ENCODE results near the gene PSMC3.
A peak's percentile ranks its signal among the peaks of the same experiment; 100 is the strongest.

Gene PSMC3

GRCh38 chr11:47375020-47375419, 51.2 kb downstream of the PSMC3 start:
- no peak for TF ChIP-seq CTCF (IDR thresholded peaks at IDR 0.05; ENCODE audit: insufficient read depth, low read length, poor library complexity, severe bottlenecking)
- no peaks in the 10 kb centered on the region for H3K27me3 ChIP-seq (replicated peaks; ENCODE audit: control insufficient read depth, insufficient read depth, low read length)
- H3K4me3 ChIP-seq (replicated peaks; ENCODE audit: low read depth, low read length): no peak overlapping the region
- DNase-seq (ENCODE audit: extremely low read depth, insufficient read length): no peak
- H3K36me3 ChIP-seq (ENCODE audit: control insufficient read depth, insufficient read depth, low read length): peaks cover 8% of the 10 kb centered on the region

DNA sequence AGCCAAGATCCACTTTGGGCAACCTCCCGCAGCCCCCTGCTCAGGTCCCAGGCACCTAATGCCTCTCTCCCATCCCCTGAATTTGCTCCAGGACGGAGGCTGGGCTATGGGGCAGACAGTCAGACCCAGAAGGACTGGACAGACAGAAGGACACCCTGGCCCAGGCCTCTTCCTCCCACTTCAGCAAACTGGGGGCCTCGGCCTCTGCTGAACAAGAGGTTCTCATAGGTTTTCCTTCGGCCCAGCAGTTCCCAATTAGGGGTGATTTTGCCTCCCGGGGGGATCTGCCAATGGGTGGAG, 51.6 kb downstream of the PSMC3 start:
- Histone ChIP-seq H3K36me3 (ENCODE audit: control insufficient read depth, insufficient read depth, low read length) (peaks cover 8% of the 10 kb centered on the region), H3K27me3 (replicated peaks; ENCODE audit: control insufficient read depth, insufficient read depth, low read length) (no peaks in the 10 kb centered on the region), H3K4me3 (replicated peaks; ENCODE audit: low read depth, low read length) (no peak overlapping the region)
- no peak for TF ChIP-seq CTCF (IDR thresholded peaks at IDR 0.05; ENCODE audit: insufficient read depth, low read length, poor library complexity, severe bottlenecking)
- no peak for DNase-seq (ENCODE audit: extremely low read depth, insufficient read length)

DNA sequence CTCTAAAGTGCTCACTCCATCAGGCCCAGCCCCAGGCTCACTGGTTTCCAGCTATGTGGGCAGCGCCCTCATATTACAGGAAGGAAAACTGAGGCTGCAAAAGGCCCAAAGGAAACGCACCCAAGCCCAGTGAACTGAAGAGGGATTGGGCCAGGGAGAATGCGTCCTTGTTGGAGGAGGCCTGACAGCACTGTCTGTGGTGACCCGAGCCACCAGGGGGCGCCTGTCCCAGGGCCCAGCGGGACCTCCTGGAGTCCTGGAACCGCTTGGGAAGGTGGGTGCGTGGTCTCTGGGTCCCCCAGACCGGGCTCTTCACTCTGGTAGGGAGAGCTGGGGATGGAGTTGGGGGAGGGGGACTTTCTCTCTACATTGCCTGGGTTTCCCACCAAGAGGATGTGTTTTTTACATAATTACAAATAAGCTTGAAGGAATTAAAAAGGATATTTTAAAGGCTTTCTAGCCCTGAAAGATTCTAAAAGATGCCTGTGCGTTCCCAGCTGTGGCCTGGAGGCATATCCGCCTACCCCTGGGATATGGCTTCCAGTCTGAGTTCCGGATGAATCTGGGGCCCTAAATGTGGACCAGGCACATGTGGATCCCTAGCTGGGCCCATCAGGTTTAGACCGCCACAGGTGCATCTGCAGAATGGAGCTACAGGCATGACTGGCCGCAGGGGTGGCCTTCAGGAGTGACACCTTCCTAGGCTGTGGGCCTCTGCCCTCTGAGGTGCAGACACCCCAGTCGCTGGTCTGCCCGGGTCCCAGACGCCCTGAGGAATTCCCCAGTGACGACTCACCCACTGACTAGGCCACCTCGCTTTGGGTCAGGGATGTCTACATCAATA, 52.1 kb downstream of the PSMC3 start:
- H3K36me3 ChIP-seq (ENCODE audit: control insufficient read depth, insufficient read depth, low read length): peaks cover 8% of the 10 kb centered on the region
- DNase-seq (ENCODE audit: extremely low read depth, insufficient read length): peak; percentile 73
- H3K27me3 ChIP-seq (replicated peaks; ENCODE audit: control insufficient read depth, insufficient read depth, low read length): no peaks in the 10 kb centered on the region
- no peak overlapping the region for H3K4me3 ChIP-seq (replicated peaks; ENCODE audit: low read depth, low read length)
- peak; percentile 96 for TF ChIP-seq CTCF (IDR thresholded peaks at IDR 0.05; ENCODE audit: insufficient read depth, low read length, poor library complexity, severe bottlenecking)

DNA sequence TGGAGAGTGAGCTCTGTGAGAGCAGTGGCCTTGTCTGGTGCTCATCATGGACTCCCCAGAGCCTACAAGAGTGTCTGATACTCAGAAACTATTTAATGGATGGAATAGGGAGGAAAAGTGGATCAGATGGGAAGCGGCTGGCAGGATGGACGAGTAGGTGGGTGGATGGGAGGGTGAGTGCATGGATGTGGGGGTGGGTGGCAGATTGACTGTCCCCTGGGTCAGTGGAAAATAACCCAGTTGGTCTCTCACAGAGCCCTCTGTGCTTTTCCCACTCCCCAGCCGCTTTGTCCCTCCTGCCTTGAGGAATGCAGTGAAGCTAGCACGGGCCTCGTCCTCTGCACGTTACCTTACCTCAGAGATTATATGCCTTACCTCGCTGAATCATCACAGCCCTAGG, 53.8 kb downstream of the PSMC3 start:
- H3K27me3 ChIP-seq (replicated peaks; ENCODE audit: control insufficient read depth, insufficient read depth, low read length): no peaks in the 10 kb centered on the region
- no peak for TF ChIP-seq CTCF (IDR thresholded peaks at IDR 0.05; ENCODE audit: insufficient read depth, low read length, poor library complexity, severe bottlenecking)
- H3K4me3 ChIP-seq (replicated peaks; ENCODE audit: low read depth, low read length): no peak overlapping the region
- peaks cover 8% of the 10 kb centered on the region for H3K36me3 ChIP-seq (ENCODE audit: control insufficient read depth, insufficient read depth, low read length)
- no peak for DNase-seq (ENCODE audit: extremely low read depth, insufficient read length)

GRCh38 chr11:47369676-47370075, 56.6 kb downstream of the PSMC3 start:
- H3K4me3 ChIP-seq (replicated peaks; ENCODE audit: low read depth, low read length): no peak overlapping the region
- TF ChIP-seq CTCF (IDR thresholded peaks at IDR 0.05; ENCODE audit: insufficient read depth, low read length, poor library complexity, severe bottlenecking): no peak

More at GRCh38 chr11:47369676-47370075, 56.6 kb downstream of the PSMC3 start:
- H3K36me3 ChIP-seq (ENCODE audit: control insufficient read depth, insufficient read depth, low read length): peaks cover 2% of the 10 kb centered on the region
- no peak for DNase-seq (ENCODE audit: extremely low read depth, insufficient read length)
- H3K27me3 ChIP-seq (replicated peaks; ENCODE audit: control insufficient read depth, insufficient read depth, low read length): no peaks in the 10 kb centered on the region

All from GM06990 (cell line).